T follicular helper cell (primary cell): ENCODE measurements around the gene FAM117B.

Source experiments
- DNase-seq: peaks from one replicate; pipeline ENCODE4 v3.0.0-alpha.2; 2020; ENCODE audit warnings: low read depth

Gene FAM117B

GRCh38 chr2:202815548-202816360, 181.0 kb downstream of the FAM117B start:
- no peak for DNase-seq

GRCh38 chr2:202817771-202818170, 183.0 kb downstream of the FAM117B start:
- DNase-seq, result no peak

GRCh38 chr2:202818321-202818720, 183.6 kb downstream of the FAM117B start:
- no peak for DNase-seq
